Stimulated activated CD4-positive, alpha-beta T cell treated with anti-CD3 and anti-CD28 coated beads, Interleukin-15, amount 100 ng/mL, for 24 hours (primary cell): ENCODE data around the gene RAD51B.

Experiments used
- DNase-seq: peaks from one replicate; pipeline ENCODE4 v3.0.0-alpha.2; 2020

Gene RAD51B

DNA sequence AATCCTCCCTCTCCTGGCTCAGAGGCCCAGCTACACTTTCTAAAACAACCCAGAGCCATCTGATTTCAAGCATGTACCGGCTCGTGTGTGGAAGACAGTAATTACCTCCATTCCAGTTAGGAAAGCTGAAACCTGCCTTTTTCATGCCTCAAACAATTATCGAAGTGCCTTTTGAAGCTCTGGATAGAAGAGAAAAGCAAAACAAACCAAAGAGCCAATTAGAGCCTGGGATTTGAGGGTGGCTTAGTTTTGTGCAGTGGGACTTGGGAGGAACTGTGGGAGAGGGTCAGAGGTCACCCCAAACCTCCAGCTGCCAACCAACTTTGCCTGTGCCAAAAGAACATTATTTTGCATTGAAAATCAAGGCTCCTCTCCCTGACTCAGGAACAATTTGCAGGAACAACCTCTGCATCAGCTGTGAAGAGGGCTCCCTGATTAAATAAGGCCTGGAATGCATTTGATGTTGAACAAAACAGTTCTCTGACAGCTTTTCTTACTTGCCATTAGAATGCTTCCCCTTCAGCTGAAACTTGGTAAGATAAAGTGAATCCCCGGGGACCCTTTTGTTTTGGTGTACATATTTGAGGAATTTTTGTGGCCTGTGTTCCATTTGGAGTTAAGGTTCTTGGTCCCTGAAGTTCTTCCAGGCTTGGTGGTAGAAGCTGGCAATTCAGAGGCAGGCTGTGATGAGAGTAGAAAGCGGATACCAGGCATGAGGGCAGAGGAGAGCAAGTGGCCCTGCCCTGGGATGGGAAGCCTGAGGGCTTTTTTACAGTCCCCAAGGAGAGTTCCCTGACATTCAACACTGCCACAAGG lies 703.1 kb downstream of the RAD51B start:
- DNase-seq: no peak

DNA sequence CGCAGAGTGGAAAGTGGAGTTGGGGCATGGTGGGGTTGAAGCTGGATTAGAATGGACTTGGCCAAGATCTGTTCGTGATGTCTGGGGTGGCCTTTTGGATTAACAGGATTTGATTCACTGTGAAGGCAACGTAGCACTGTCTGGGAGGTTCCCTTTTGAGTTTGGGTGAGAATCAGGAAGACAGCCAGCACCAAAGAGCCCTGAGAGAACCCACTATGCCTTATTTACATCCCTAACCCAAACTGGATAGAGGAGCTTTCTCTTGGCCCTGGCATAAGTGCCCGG lies 703.7 kb downstream of the RAD51B start:
- no peak for DNase-seq

- DNase-seq: no peak
These were observed 704.6 kb downstream of the RAD51B start for GRCh38 chr14:68523989-68524725.

DNA sequence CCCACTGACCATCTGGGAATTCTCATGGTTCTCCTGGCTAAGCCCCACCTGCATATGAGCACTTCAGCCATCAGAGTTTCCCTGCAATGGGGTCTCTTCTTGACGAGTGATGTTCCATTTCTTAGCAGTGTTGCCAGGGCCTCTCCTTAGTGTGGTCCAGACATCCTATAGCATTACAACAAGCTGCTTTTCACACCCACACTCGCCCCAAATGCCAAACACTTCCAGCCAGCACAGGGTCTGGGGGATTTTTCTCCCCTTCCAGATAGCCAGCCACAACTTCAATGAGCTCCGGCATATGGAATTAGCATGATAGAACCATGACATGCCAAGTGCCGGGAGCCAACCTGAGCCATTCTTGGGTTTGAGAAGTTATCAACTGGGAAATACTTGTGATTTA lies 705.9 kb downstream of the RAD51B start:
- DNase-seq: no peak

GRCh38 chr14:68526512-68527091 lies 707.0 kb downstream of the RAD51B start:
- DNase-seq: no peak

- DNase-seq: no peak
These were observed 707.8 kb downstream of the RAD51B start for GRCh38 chr14:68527329-68527851.

DNA sequence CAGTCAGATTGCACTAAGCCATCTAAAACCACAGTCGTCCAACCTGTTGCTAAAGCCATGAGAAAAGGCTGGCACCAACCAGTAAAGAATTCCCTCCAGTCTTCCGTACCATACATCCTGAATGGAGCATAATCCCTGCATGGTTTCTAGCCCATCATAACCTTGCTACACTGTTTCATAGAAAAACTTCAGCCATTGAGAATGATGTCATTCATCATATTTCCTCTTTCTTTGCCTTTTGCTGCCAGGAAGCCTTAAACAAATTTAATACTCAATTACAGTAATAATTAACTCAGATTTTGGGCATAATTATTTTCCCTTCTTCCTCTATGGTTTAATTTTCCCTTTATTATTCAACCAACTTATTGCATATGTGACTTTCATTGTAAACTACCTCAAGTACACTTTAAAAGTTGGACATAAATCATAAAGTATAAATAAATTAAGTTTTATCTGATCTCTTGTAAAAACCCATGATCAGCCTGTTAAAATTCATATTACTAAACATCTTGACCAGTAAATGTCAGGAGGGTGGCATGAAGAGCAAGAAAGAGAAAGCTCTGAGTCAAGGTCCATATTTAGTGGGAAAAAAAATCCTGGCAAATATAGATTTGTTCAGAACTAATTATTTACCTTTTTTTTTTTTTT lies 708.6 kb downstream of the RAD51B start:
- no peak for DNase-seq

DNA sequence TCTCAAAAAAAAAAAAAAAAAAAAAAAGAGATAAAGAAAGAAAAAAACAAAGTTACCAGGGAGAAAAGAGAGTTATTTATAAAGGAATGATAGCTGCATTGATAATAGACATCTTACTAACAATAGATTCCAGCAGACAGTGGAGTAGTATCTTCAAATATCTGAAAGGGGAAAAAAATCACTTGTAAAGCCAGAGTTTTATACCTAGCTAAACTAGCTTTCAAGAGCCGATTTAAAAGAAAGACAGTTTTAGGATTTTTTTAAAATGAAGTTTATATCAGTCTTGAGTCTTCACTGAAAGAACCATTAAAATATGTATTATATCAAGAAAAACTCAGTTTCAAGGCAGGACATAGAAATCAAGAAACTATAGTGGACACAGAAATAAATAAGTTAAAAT lies 710.9 kb downstream of the RAD51B start:
- DNase-seq: no peak

DNA sequence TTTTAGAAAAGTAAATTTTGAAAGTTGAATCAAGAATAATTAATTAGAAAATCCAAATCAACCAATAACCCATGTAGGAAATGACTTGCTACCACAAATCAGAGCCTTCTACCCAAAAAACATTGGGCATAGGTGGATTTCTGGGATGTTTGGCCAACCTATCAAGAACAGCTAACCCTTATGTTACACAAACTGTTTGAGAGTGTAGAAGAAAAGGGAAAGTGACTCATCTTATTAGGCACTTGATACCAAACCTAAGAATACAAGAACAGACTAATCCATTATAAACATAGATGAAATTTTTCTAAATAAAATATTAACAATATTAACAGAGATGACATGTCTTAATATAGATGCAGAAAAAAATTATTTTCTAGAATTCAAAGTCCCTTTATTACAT lies 712.9 kb downstream of the RAD51B start:
- DNase-seq: no peak

GRCh38 chr14:68534276-68534675 lies 714.7 kb downstream of the RAD51B start:
- DNase-seq: no peak

GRCh38 chr14:68535404-68536017 lies 715.9 kb downstream of the RAD51B start:
- no peak for DNase-seq

GRCh38 chr14:68536018-68536410 lies 716.4 kb downstream of the RAD51B start:
- no peak for DNase-seq

DNA sequence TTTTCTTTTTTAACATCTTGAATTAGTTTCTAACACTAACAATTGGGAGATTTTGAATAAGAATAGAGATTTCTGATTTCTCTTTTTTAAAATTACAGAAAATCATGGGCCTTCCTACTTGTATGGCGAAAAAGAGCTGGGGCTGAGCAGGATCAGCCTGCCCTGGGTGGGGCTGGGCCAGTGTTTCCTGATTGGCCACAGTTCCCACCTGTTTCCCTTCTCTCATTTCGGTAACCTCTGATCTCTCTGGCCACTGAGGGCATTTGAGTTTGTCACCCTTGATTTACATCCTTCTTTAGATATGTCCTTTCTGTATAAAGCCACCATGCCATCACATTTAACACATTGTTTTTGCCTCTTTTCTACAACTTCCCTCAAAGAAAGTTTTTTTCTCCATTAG lies 719.1 kb downstream of the RAD51B start:
- no peak for DNase-seq

DNA sequence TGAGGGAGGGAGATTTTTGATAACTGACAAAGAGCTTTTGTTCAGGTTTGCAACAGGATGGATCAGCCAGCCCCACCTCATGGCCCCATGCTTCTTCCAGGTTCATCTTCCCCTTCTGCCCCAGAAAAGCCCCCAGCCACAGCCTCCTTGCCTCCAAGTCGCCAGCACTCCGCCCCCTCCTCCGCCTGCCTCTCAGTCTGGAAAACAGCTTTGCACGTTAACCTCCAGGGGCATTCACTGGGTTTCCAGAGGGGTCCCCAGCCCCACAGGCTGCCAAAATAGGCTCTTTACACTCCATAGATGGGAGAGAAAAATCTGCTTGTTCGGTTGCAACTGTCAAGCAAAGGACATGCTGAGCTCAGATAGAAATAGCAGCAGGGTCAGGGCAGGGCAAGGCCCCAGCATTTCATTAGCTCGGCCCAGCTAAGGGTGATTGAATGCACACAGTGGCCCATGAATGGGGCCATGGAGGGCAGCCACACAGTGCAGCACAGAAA lies 719.7 kb downstream of the RAD51B start:
- no peak for DNase-seq

- no peak for DNase-seq
These were observed 720.2 kb downstream of the RAD51B start for GRCh38 chr14:68539789-68540188.

- DNase-seq: no peak
These were observed 721.8 kb downstream of the RAD51B start for GRCh38 chr14:68541178-68541896.

GRCh38 chr14:68542346-68542745 lies 722.8 kb downstream of the RAD51B start:
- DNase-seq: no peak

- no peak for DNase-seq
These were observed 723.9 kb downstream of the RAD51B start for GRCh38 chr14:68543516-68543915.

GRCh38 chr14:68544081-68544892 lies 724.7 kb downstream of the RAD51B start:
- DNase-seq: no peak

- DNase-seq: no peak
These were observed 727.3 kb downstream of the RAD51B start for GRCh38 chr14:68546839-68547238.
